GM18909 (cell line): ENCODE data around the gene C18orf54.
A peak's percentile ranks its signal among the peaks of the same experiment; 100 is the strongest.
"Not testable (repeated sequence)": the region's sequence is repeated elsewhere in the genome, so short reads cannot be mapped to it uniquely, and the experiment has no call there.

Source experiments
- ATAC-seq: cut with Tn5 transposase; IDR thresholded peaks from one replicate; pipeline ENCODE4 v1.9.1; 2021; ENCODE audit warnings: mild to moderate bottlenecking; ENCODE audit not compliant: unreplicated experiment, poor library complexity

Gene C18orf54

GRCh38 chr18:54357660-54358494, at the start of gene C18orf54, which contains the start of gene STARD6:
Gene C18orf54, plus strand, starts transcription at chr18:54357906. Its CDS starts 2,667 bp downstream, at chr18:54360573.
Gene STARD6, minus strand, starts transcription at chr18:54357858. Its CDS starts 3,285 bp downstream, at chr18:54354573.
- peak; percentile 94 for ATAC-seq

- not testable (repeated sequence) for ATAC-seq
Observed at GRCh38 chr18:54309564-54309963, 48.1 kb upstream of the C18orf54 start.

- ATAC-seq = no peak
Observed at GRCh38 chr18:54316071-54316820, 41.5 kb upstream of the C18orf54 start.

- ATAC-seq = no peak
Observed at GRCh38 chr18:54323561-54323960, 34.1 kb upstream of the C18orf54 start.

- ATAC-seq = no peak
Observed at GRCh38 chr18:54323970-54324369, 33.7 kb upstream of the C18orf54 start.

- no peak for ATAC-seq
Observed at GRCh38 chr18:54327818-54328217, 29.9 kb upstream of the C18orf54 start.

GRCh38 chr18:54329787-54330186, 27.9 kb upstream of the C18orf54 start:
- ATAC-seq = no peak

- ATAC-seq = no peak
Observed at GRCh38 chr18:54330768-54331548, 26.7 kb upstream of the C18orf54 start.

- ATAC-seq = no peak
Observed at GRCh38 chr18:54335638-54336173, 22.0 kb upstream of the C18orf54 start.

- no peak for ATAC-seq
Observed at GRCh38 chr18:54338230-54338629, 19.5 kb upstream of the C18orf54 start.

GRCh38 chr18:54351186-54351585, 6.5 kb upstream of the C18orf54 start:
- ATAC-seq = no peak

GRCh38 chr18:54357082-54357659, 535 bp upstream of the C18orf54 start:
- ATAC-seq = peak; percentile 49

- peak; percentile 18 for ATAC-seq
Observed at GRCh38 chr18:54358495-54359040, 862 bp downstream of the C18orf54 start.

- ATAC-seq = no peak
Observed at GRCh38 chr18:54359233-54359632, 1.5 kb downstream of the C18orf54 start.

- no peak for ATAC-seq
Observed at GRCh38 chr18:54360406-54360805, 2.7 kb downstream of the C18orf54 start.

- peak; percentile 81 for ATAC-seq
Observed at GRCh38 chr18:54378057-54378456, 20.4 kb downstream of the C18orf54 start.

GRCh38 chr18:54381640-54382039, 23.9 kb downstream of the C18orf54 start:
- ATAC-seq = no peak

- no peak for ATAC-seq
Observed at GRCh38 chr18:54382076-54382475, 24.4 kb downstream of the C18orf54 start.

GRCh38 chr18:54382733-54383252, 25.1 kb downstream of the C18orf54 start:
- ATAC-seq = no peak
